Activated CD4-positive, alpha-beta memory T cell treated with anti-CD3 and anti-CD28 coated beads, Interleukin-2, amount 10 ng/mL, durations not matched to agents 7 days and 5 days (primary cell): ENCODE data around the gene CNOT11. TPM values are rescaled to one million over a fixed set of nuclear protein-coding genes. Genes with fewer than 3 reads are reported as not detected.
"Not testable (repeated sequence)": the region's sequence is repeated elsewhere in the genome, so short reads cannot be mapped to it uniquely, and the experiment has no call there.

Source experiments
- CTCF ChIA-PET: fragments of 350-600 bp; sonication (Branson Sonifier 250); formaldehyde crosslinking; loops from one replicate; lab custom pipeline; 2021; ENCODE audit warnings: antibody characterized with exemption, inconsistent platforms; lab: Charles Lee
- POLR2A ChIA-PET: fragments of 350-600 bp; sonication (Branson Sonifier 250); formaldehyde crosslinking; loops from one replicate; lab custom pipeline; 2021; ENCODE audit warnings: antibody characterized with exemption; lab: Charles Lee
- DNase-seq: peaks from one replicate; pipeline ENCODE4 v3.0.0-alpha.2; 2020
- H3K27ac Mint-ChIP-seq: one replicate; pipeline ENCODE4 v1.8.0; 2021; ENCODE audit warnings: mild to moderate bottlenecking, mixed read lengths
- H3K27me3 Mint-ChIP-seq: one replicate; pipeline ENCODE4 v1.8.0; 2021; ENCODE audit warnings: mixed read lengths
- H3K36me3 Mint-ChIP-seq: one replicate; pipeline ENCODE4 v1.8.0; 2021; ENCODE audit warnings: low read depth, mixed read lengths
- H3K4me1 Mint-ChIP-seq: one replicate; pipeline ENCODE4 v1.8.0; 2021; ENCODE audit warnings: mixed read lengths
- H3K4me3 Mint-ChIP-seq: one replicate; pipeline ENCODE4 v1.8.0; 2021; ENCODE audit warnings: mild to moderate bottlenecking, mixed read lengths
- H3K9me3 Mint-ChIP-seq: one replicate; pipeline ENCODE4 v1.8.0; 2021; ENCODE audit warnings: mixed read lengths
- total RNA-seq, 2 experiments: library from RNA; stranded (reverse); gene quantifications; one replicate each; pipeline ENCODE4 v1.2.3, GENCODE V29; 2021

CNOT11 gene
- total RNA-seq, 2 experiments from 2014 or later, result 60.3 to 65.9 TPM

GRCh38 chr2:101234169-101234938 is 18.3 kb upstream of the CNOT11 start:
- Mint-ChIP-seq H3K27me3 (no peaks in the 10 kb centered on the region), H3K9me3 (peaks cover 3% of the 10 kb centered on the region), H3K36me3 (no peaks in the 10 kb centered on the region), H3K27ac (no peak overlapping the region), H3K4me3 (no peak overlapping the region), H3K4me1 (no peaks in the 10 kb centered on the region)
- ChIA-PET POLR2A (interaction anchor here (0.7 kb wide), 2 partner anchors 18 to 19 kb away, joined by 3 read pairs; no protein-coding TSS in a partner anchor), CTCF (interaction anchor here (1.6 kb wide), 1 partner anchor 11 kb away, joined by 4 read pairs; no protein-coding TSS in a partner anchor)
- DNase-seq, result no peak

GRCh38 chr2:101235956-101236355 is 16.7 kb upstream of the CNOT11 start:
- not testable (repeated sequence) for H3K27me3 Mint-ChIP-seq, H3K27ac Mint-ChIP-seq, H3K36me3 Mint-ChIP-seq, H3K4me3 Mint-ChIP-seq, H3K4me1 Mint-ChIP-seq, DNase-seq, H3K9me3 Mint-ChIP-seq
- ChIA-PET CTCF (interaction anchor here (1.1 kb wide), 1 partner anchor 16 kb away, joined by 3 read pairs; no protein-coding TSS in a partner anchor), POLR2A (interaction anchor here (0.6 kb wide), 1 partner anchor 216 kb away, joined by 3 read pairs; no protein-coding TSS in a partner anchor)

DNA sequence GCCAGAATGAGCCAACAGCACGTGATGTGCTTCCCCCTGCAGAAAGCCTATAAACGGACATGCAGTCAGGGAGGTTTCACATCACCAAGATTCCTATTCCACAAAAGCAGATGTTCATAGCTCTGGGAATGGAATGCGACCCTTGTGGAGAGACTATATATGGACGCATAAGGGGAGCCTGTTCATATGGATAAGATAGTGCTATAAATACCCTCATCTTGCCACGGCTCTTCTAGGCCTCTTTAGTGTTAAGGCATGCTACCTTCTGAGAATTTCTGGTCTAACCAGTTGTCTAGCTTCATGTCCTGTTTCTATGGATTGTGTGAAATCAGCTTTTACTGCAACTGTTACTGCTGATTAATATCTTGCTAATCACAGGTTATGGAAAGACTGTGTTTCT is 14.7 kb upstream of the CNOT11 start:
- POLR2A ChIA-PET, result not testable (repeated sequence)
- CTCF ChIA-PET, result interaction anchor here (1.0 kb wide), 1 partner anchor 33 kb away, joined by 3 read pairs; no protein-coding TSS in a partner anchor

DNA sequence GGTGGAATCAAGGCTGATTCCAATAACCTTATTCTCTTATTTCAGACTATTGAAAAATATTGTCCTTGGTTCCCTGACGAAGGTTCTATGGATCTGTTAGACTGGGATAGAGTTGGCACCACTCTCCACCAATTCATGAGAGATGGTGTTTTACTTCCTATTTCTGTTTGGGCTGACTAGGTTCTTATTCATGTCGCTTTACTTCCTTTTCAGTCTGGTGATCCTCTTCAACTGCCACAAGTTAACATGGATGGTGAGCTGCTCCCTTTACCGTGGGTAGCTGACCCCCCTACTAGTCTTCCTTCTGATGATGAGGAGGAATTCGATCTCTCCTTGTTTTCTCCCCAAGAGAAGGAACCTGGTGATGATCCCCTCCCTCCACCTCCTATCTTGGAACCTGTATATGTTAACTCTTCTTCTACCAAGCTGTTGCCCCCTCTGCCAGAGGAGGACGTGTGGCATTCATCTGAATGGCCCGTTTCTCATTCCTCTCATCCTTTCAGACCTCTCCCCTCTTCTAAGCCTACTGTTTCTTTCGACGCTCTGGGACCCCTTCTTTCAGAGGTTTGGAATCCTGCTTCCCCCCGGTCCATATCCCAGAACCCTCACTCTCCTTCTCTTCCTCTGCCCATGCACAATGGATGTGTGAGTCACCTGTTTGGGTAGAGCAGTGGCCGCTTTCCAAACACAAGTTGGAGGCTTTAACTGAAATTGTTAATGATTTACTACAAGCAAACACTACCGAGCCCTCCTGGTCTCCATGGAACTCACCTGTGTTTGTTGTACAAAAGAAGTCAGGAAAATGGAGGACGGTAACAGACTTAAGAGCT is 13.5 kb upstream of the CNOT11 start:
- ChIA-PET POLR2A (no interaction called here), CTCF (interaction anchor here (0.6 to 2.4 kb wide), 4 partner anchors 13 to 230 kb away, joined by 3 to 13 read pairs (median 6); partner anchors contain the start of gene CNOT11)
- H3K27me3 Mint-ChIP-seq, result no peaks in the 10 kb centered on the region

More for the DNA sequence above, 14.7 kb upstream of the CNOT11 start:
- H3K36me3 Mint-ChIP-seq, H3K4me3 Mint-ChIP-seq, DNase-seq, H3K4me1 Mint-ChIP-seq, H3K27ac Mint-ChIP-seq, H3K27me3 Mint-ChIP-seq, H3K9me3 Mint-ChIP-seq: not testable (repeated sequence)

GRCh38 chr2:101239760-101240118 is 12.9 kb upstream of the CNOT11 start:
- not testable (repeated sequence) for H3K27me3 Mint-ChIP-seq, H3K36me3 Mint-ChIP-seq, H3K9me3 Mint-ChIP-seq, H3K4me3 Mint-ChIP-seq, DNase-seq, H3K27ac Mint-ChIP-seq, H3K4me1 Mint-ChIP-seq
- ChIA-PET CTCF (interaction anchor here (0.6 to 2.4 kb wide), 5 partner anchors 12 to 230 kb away, joined by 3 to 13 read pairs (median 5); partner anchors contain the start of gene CNOT11), POLR2A (interaction anchor here (1.1 kb wide), 1 partner anchor 12 kb away, joined by 3 read pairs; no protein-coding TSS in a partner anchor)

More for the DNA sequence above, 13.5 kb upstream of the CNOT11 start:
- DNase-seq, result no peak
- H3K36me3 Mint-ChIP-seq, result no peaks in the 10 kb centered on the region
- H3K27ac Mint-ChIP-seq, result no peak overlapping the region
- no peaks in the 10 kb centered on the region for H3K9me3 Mint-ChIP-seq
- H3K4me1 Mint-ChIP-seq, result peaks cover 9% of the 10 kb centered on the region
- H3K4me3 Mint-ChIP-seq, result no peak overlapping the region

- H3K4me1 Mint-ChIP-seq, H3K36me3 Mint-ChIP-seq, H3K9me3 Mint-ChIP-seq, DNase-seq, H3K27me3 Mint-ChIP-seq, H3K27ac Mint-ChIP-seq, H3K4me3 Mint-ChIP-seq: not testable (repeated sequence)
- CTCF ChIA-PET, result interaction anchor here (1.0 to 2.4 kb wide), 13 partner anchors 8 to 228 kb away, joined by 3 to 13 read pairs (median 4); partner anchors contain the start of genes CNOT11 and RNF149
- POLR2A ChIA-PET, result interaction anchor here (0.8 to 1.4 kb wide), 4 partner anchors 10 to 17 kb away, joined by 3 to 4 read pairs (median 4); partner anchors contain the start of gene CNOT11
Measured at GRCh38 chr2:101240694-101241093, 12.0 kb upstream of the CNOT11 start.

DNA sequence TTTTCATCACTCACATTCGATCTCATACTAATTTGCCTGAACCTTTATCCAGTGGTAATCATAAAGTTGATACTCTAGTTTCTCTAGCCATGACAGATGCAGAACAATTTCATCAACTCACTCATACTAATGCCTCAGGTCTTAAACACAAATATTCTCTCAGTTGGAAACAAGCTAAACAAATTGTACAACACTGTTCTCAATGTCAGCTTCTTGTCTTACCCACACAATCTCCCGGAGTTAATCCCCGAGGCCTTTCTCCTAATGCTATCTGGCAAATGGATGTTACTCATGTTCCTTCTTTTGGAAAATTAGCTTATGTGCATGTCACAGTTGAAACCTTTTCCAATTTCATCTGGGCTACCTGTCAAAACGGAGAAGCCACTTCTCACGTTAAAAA is 11.5 kb upstream of the CNOT11 start:
- Mint-ChIP-seq H3K9me3 (no peaks in the 10 kb centered on the region), H3K4me1 (peaks cover 9% of the 10 kb centered on the region), H3K36me3 (no peaks in the 10 kb centered on the region), H3K27me3 (no peaks in the 10 kb centered on the region), H3K27ac (no peak overlapping the region), H3K4me3 (no peak overlapping the region)
- DNase-seq, result no peak
- CTCF ChIA-PET, result interaction anchor here (1.0 to 2.4 kb wide), 12 partner anchors 8 to 229 kb away, joined by 3 to 13 read pairs (median 4); partner anchors contain the start of genes CNOT11 and RNF149
- POLR2A ChIA-PET, result interaction anchor here (0.9 to 1.4 kb wide), 3 partner anchors 11 to 12 kb away, joined by 3 to 4 read pairs (median 4); partner anchors contain the start of gene CNOT11

DNA sequence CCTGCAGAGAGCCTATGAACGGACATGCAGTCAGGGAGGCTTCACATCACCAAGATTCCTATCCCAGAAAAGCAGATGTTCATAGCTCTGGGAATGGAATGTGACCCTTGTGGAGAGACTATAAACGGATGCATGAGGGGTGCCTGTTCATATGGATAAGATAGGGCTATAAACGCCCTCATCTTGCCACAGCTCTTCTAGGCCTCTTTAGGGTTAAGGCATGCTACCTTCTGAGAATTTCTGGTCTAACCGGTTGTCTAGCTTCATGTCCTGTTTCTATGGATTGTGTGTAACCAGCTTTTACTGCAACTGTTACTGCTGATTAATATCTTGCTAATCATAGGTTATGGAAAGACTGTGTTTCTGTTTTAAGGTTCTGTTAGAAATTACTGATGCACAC is 8.3 kb upstream of the CNOT11 start:
- DNase-seq, POLR2A ChIA-PET, H3K9me3 Mint-ChIP-seq, H3K4me3 Mint-ChIP-seq, H3K27me3 Mint-ChIP-seq, H3K36me3 Mint-ChIP-seq, H3K27ac Mint-ChIP-seq: not testable (repeated sequence)
- CTCF ChIA-PET, result interaction anchor here (0.9 kb wide), 1 partner anchor 237 kb away, joined by 3 read pairs; no protein-coding TSS in a partner anchor
- peaks cover 12% of the 10 kb centered on the region for H3K4me1 Mint-ChIP-seq

DNA sequence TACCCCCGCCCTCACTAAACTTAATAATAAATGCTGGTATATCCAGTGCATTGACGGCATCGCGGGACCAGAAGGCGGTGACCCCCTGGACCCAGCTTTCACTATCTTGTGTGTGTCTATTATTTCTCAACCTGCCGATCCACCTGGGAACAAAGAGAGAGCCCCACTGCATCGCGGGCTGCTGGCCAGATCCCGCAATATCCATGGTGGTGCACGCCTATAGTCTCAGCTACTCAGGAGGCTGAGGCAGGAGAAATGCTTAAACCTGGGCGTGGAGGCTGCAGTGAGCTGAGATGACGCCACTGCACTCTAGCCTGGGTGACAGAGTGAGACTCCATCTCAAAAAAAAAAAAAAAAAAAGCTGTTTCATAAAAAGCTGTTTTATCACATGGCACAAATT is 7.8 kb upstream of the CNOT11 start:
- H3K4me1 Mint-ChIP-seq, result peaks cover 12% of the 10 kb centered on the region
- H3K36me3 Mint-ChIP-seq, H3K27ac Mint-ChIP-seq, H3K27me3 Mint-ChIP-seq, H3K9me3 Mint-ChIP-seq, H3K4me3 Mint-ChIP-seq, DNase-seq, POLR2A ChIA-PET: not testable (repeated sequence)
- CTCF ChIA-PET, result interaction anchor here (0.6 to 0.8 kb wide), 4 partner anchors 9 to 149 kb away, joined by 3 to 4 read pairs (median 3); no protein-coding TSS in a partner anchor

DNA sequence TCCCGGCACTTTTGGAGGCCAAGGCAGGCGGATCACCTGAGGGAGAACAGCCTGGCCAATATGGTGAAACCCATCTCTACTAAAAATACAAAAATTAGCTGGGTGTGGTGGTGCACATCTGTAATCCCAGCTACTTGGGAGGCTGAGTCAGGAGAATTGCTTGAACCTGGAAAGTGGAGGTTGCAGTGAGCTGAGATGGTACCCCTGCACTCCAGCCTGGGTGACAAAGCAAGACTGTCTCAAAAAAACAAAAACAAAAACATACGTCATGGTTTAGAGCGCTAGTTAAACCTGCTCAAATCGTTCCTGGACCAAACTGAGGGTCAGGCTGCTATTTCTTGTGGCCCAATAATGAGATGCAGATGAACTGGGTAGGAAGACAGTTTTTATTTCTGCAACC is 7.2 kb upstream of the CNOT11 start:
- POLR2A ChIA-PET, H3K27me3 Mint-ChIP-seq, DNase-seq, H3K27ac Mint-ChIP-seq, H3K4me3 Mint-ChIP-seq, H3K9me3 Mint-ChIP-seq, H3K36me3 Mint-ChIP-seq: not testable (repeated sequence)
- CTCF ChIA-PET, result interaction anchor here (0.6 to 1.2 kb wide), 4 partner anchors 8 to 108 kb away, joined by 3 to 4 read pairs (median 3); no protein-coding TSS in a partner anchor
- H3K4me1 Mint-ChIP-seq, result peaks cover 10% of the 10 kb centered on the region

DNA sequence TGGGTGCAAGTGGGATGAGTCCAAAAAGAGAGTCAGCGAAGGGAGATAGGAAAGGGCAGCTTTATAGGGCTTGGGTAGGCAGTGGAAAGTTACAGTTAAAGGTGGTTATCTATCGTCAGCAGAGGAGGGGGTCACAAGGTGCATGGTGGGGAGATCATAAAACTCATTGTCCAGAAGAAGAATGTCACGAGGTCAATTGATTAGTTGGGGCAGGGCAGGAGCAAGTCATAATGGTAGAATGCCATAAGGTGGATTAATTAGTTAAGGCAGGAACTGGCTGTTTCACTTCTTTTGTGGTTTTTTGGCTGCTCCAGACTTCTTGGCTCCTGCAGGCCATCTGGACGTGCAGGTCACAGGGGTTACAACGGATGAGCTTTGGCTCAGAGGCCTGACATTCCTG is 3.9 kb upstream of the CNOT11 start:
- H3K27me3 Mint-ChIP-seq, POLR2A ChIA-PET, H3K36me3 Mint-ChIP-seq, H3K9me3 Mint-ChIP-seq, DNase-seq, H3K27ac Mint-ChIP-seq, H3K4me3 Mint-ChIP-seq: not testable (repeated sequence)
- peaks cover 18% of the 10 kb centered on the region for H3K4me1 Mint-ChIP-seq
- CTCF ChIA-PET, result interaction anchor here (1.2 kb wide), 1 partner anchor 8 kb away, joined by 3 read pairs; no protein-coding TSS in a partner anchor

GRCh38 chr2:101249826-101250225 is 2.9 kb upstream of the CNOT11 start:
- Mint-ChIP-seq H3K4me3 (no peak overlapping the region), H3K9me3 (no peaks in the 10 kb centered on the region), H3K27me3 (no peaks in the 10 kb centered on the region), H3K36me3 (peaks cover 12% of the 10 kb centered on the region), H3K4me1 (peaks cover 29% of the 10 kb centered on the region), H3K27ac (no peak overlapping the region)
- ChIA-PET POLR2A (no interaction called here), CTCF (interaction anchor here (1.2 kb wide), 1 partner anchor 9 kb away, joined by 3 read pairs; no protein-coding TSS in a partner anchor)
- DNase-seq, result no peak
